Measurements from ENCODE around the gene NID1.

GRCh38 chr1:235968831-235969230 lies 96.1 kb downstream of the NID1 start:
- TF ChIP-seq CTCF (IDR thresholded peaks at IDR 0.05) (no peak), EZH2 (IDR thresholded peaks at IDR 0.05) (no peak), EZH2phosphoT487 (IDR thresholded peaks at IDR 0.05) (no peak)
